ENCODE results near the gene DEFB132.
A peak's percentile ranks its signal among the peaks of the same experiment; 100 is the strongest.

The DEFB132 gene

DNA sequence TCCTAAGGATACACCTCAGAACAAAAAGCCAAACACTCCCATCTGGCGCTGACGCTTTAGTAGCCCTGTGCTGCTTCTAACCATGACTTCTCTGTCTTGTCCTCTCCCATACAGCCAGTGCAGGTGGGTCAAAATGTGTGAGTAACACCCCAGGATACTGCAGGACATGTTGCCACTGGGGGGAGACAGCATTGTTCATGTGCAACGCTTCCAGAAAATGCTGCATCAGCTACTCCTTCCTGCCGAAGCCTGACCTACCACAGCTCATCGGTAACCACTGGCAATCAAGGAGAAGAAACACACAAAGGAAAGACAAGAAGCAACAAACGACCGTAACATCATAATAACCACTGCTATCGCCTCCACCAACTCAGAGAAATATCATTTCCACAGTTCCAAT, 1.4 kb downstream of the DEFB132 start:
- DNase-seq = no peak
- no peaks in the 10 kb centered on the region for H3K4me1 ChIP-seq
- H3K9me3 ChIP-seq = no peaks in the 10 kb centered on the region
- no peaks in the 10 kb centered on the region for H3K36me3 ChIP-seq
- H3K27me3 ChIP-seq = no peaks in the 10 kb centered on the region
- no peak for TF ChIP-seq CTCF (IDR thresholded peaks at IDR 0.05; ENCODE audit: low read depth, low read length)
- no peak overlapping the region for H3K4me3 ChIP-seq (ENCODE audit: low read depth, low read length)

DNA sequence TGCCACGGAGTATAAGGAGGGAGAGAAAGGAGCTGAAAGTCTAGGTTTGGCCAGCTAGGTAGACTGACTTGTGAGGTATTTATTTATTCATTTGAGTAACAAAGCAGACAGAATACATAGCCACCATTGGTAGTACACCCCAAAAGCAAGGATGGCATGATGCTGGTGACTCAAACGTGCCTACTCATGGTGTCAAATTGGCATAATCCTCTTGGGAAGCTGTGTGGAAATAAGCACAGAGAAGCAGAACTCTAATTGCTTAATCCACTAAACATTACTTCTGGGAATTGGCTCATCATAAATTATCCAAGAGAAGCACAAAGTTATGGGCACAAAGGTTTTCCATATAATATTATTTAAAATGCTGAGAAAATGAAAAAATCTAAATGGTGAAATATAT, 2.5 kb downstream of the DEFB132 start:
- Histone ChIP-seq H3K4me3 (ENCODE audit: low read depth, low read length) (no peak overlapping the region), H3K27me3 (no peaks in the 10 kb centered on the region), H3K36me3 (no peaks in the 10 kb centered on the region), H3K4me1 (no peaks in the 10 kb centered on the region), H3K9me3 (no peaks in the 10 kb centered on the region)
- no peak for DNase-seq
- no peak for TF ChIP-seq CTCF (IDR thresholded peaks at IDR 0.05; ENCODE audit: low read depth, low read length)

- no peak for DNase-seq
- no peaks in the 10 kb centered on the region for H3K9me3 ChIP-seq
- TF ChIP-seq CTCF (IDR thresholded peaks at IDR 0.05; ENCODE audit: low read depth, low read length) = no peak
- no peak overlapping the region for H3K4me3 ChIP-seq (ENCODE audit: low read depth, low read length)
- no peaks in the 10 kb centered on the region for H3K27me3 ChIP-seq
- no peaks in the 10 kb centered on the region for H3K36me3 ChIP-seq
- no peaks in the 10 kb centered on the region for H3K4me1 ChIP-seq
These were observed 6.2 kb downstream of the DEFB132 start for GRCh38 chr20:263701-264100.

GRCh38 chr20:266596-267562, 9.4 kb downstream of the DEFB132 start:
- peak; percentile 87 for DNase-seq
- TF ChIP-seq CTCF (IDR thresholded peaks at IDR 0.05; ENCODE audit: low read depth, low read length) = peak; percentile 63
- no peaks in the 10 kb centered on the region for H3K27me3 ChIP-seq

GRCh38 chr20:270517-270916, 13.0 kb downstream of the DEFB132 start:
- no peak for TF ChIP-seq CTCF (IDR thresholded peaks at IDR 0.05; ENCODE audit: low read depth, low read length)
- Histone ChIP-seq H3K27me3 (no peaks in the 10 kb centered on the region), H3K9me3 (no peaks in the 10 kb centered on the region), H3K4me1 (no peaks in the 10 kb centered on the region), H3K36me3 (no peaks in the 10 kb centered on the region), H3K4me3 (ENCODE audit: low read depth, low read length) (no peak overlapping the region)
- no peak for DNase-seq

More at GRCh38 chr20:266596-267562, 9.4 kb downstream of the DEFB132 start:
- Histone ChIP-seq H3K4me3 (ENCODE audit: low read depth, low read length) (peak overlapping the region; percentile 59), H3K36me3 (no peaks in the 10 kb centered on the region), H3K4me1 (no peaks in the 10 kb centered on the region), H3K9me3 (no peaks in the 10 kb centered on the region)

DNA sequence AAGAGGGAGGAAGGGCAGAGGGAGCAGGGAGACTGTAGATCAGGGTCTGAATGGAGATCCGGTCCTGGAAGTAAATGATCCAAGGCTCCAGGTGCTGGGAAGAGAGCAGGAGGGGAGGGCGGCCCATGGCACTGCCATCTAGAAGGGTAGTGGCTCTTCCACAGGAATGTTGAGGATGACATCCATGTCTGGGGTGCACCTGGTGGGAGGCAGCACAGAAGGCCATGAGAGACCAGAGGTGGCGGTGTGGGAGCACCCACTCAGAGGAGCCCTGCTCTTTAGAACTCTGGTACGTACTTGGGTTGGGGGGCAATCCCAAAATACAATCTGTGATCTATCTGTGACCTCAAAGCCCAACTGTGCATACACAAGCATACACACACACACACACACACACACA, 13.5 kb downstream of the DEFB132 start:
- TF ChIP-seq CTCF (IDR thresholded peaks at IDR 0.05; ENCODE audit: low read depth, low read length) = no peak
- Histone ChIP-seq H3K27me3 (no peaks in the 10 kb centered on the region), H3K36me3 (no peaks in the 10 kb centered on the region), H3K4me1 (no peaks in the 10 kb centered on the region), H3K4me3 (ENCODE audit: low read depth, low read length) (no peak overlapping the region), H3K9me3 (no peaks in the 10 kb centered on the region)
- no peak for DNase-seq

Measured in BE2C (cell line).